ENCODE measurements around the gene PNPLA3.

- TF ChIP-seq POLR2A (IDR thresholded peaks at IDR 0.05; ENCODE audit: low read depth, low read length) (peak; percentile 97), POLR2AphosphoS5 (IDR thresholded peaks at IDR 0.05; ENCODE audit: low read depth, low read length) (peak; percentile 98), TAF1 (IDR thresholded peaks at IDR 0.05; ENCODE audit: borderline replicate concordance, low read depth, low read length) (peak; percentile 79; the same call in 1 of the 2 replicates)
Measured at GRCh38 chr22:43955040-43955882, 31.7 kb downstream of the PNPLA3 start, which contains the start of gene SAMM50.
